Hepatocyte (in vitro differentiated cells): ENCODE results near the gene MTIF3.

Source experiments
- EZH2phosphoT487 ChIP-seq: fragments of 200-600 bp; sonication (generic); IDR thresholded peaks from one replicate; pipeline ENCODE4 v1.6.1; 2018; ENCODE audit warnings: antibody characterized with exemption, mild to moderate bottlenecking, low read depth, moderate library complexity; ENCODE audit not compliant: unreplicated experiment, severe bottlenecking
- TF ChIP-seq, protein P1 (sequence below): fragments of 200-600 bp; sonication (generic); IDR thresholded peaks from 2 replicates; pipeline ENCODE4 v1.5.1; 2016; ENCODE audit warnings: antibody characterized with exemption, mild to moderate bottlenecking; ENCODE audit not compliant: poor library complexity

DNA sequence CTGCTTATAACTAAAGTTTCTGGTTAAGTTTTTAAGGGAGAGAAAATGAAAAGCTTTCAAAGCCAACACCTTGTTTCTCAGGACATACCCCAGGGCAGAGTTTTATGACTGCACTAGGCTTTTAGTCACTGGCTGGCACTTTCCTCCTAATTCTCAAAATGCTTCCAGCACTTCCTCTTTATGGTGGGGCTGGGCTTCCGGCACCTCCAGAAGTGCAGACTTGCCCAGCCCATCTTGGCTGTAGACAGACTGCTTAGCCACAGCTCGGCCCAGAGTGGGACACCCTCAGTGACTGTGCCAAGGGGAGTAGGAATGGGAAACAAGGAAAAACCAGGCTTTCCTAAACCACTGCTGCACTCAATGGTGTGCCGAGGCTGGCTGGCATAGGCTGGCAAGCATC lies 49.2 kb downstream of the MTIF3 start:
- TF ChIP-seq, protein P1, sequence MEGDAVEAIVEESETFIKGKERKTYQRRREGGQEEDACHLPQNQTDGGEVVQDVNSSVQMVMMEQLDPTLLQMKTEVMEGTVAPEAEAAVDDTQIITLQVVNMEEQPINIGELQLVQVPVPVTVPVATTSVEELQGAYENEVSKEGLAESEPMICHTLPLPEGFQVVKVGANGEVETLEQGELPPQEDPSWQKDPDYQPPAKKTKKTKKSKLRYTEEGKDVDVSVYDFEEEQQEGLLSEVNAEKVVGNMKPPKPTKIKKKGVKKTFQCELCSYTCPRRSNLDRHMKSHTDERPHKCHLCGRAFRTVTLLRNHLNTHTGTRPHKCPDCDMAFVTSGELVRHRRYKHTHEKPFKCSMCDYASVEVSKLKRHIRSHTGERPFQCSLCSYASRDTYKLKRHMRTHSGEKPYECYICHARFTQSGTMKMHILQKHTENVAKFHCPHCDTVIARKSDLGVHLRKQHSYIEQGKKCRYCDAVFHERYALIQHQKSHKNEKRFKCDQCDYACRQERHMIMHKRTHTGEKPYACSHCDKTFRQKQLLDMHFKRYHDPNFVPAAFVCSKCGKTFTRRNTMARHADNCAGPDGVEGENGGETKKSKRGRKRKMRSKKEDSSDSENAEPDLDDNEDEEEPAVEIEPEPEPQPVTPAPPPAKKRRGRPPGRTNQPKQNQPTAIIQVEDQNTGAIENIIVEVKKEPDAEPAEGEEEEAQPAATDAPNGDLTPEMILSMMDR = no peak
- no peak for TF ChIP-seq EZH2phosphoT487
